Effector memory CD8-positive, alpha-beta T cell (primary cell): ENCODE results near the gene B3GALT5.
"Not testable (repeated sequence)": the region's sequence is repeated elsewhere in the genome, so short reads cannot be mapped to it uniquely, and the experiment has no call there.

Source experiments
- ATAC-seq: fragments of 150-1000 bp; cut with Tn5 transposase; replicated peaks from 2 replicates; pipeline ENCODE4 v1.10.0; 2021; ENCODE audit warnings: mild to moderate bottlenecking, moderate library complexity
- DNase-seq, 3 experiments: peaks; one replicate each; pipeline ENCODE4 v3.0.0; 2021
- H3K27ac Mint-ChIP-seq, 2 donors: one replicate each; pipeline ENCODE4 v1.8.0; 2022; ENCODE audit warnings: mild to moderate bottlenecking in 2 of 2, mixed read lengths in 2 of 2, moderate library complexity in 2 of 2
- H3K27me3 Mint-ChIP-seq, 2 donors: one replicate each; pipeline ENCODE4 v1.8.0; 2022; ENCODE audit warnings: mixed read lengths in 2 of 2
- H3K36me3 Mint-ChIP-seq: one replicate; pipeline ENCODE4 v1.8.0; 2022; ENCODE audit warnings: mild to moderate bottlenecking, moderate library complexity, mixed read lengths; ENCODE audit not compliant: insufficient read depth
- H3K4me1 Mint-ChIP-seq, 2 donors: one replicate each; pipeline ENCODE4 v1.8.0; 2022; ENCODE audit warnings: low read depth in 2 of 2, mixed read lengths in 2 of 2
- H3K4me3 Mint-ChIP-seq, 2 donors: one replicate each; pipeline ENCODE4 v1.8.0; 2022; ENCODE audit warnings: mild to moderate bottlenecking in 2 of 2, mixed read lengths in 2 of 2, moderate library complexity in 2 of 2
- H3K9me3 Mint-ChIP-seq, 2 donors: one replicate each; pipeline ENCODE4 v1.8.0; 2022; ENCODE audit warnings: mixed read lengths in 2 of 2

B3GALT5 gene

GRCh38 chr21:39685991-39686390 lies 73.3 kb downstream of the B3GALT5 start:
- no peak for ATAC-seq

GRCh38 chr21:39686646-39687468 lies 74.1 kb downstream of the B3GALT5 start:
- Mint-ChIP-seq H3K36me3 (no peaks in the 10 kb centered on the region), H3K9me3 (peaks cover 0 to 5% of the 10 kb centered on the region in 2 donors), H3K4me1 (no peaks in the 10 kb centered on the region), H3K27ac (no peak overlapping the region), H3K27me3 (no peaks in the 10 kb centered on the region), H3K4me3 (no peak overlapping the region)
- ATAC-seq (no peak), DNase-seq (no peak)

More at GRCh38 chr21:39685991-39686390, 73.3 kb downstream of the B3GALT5 start:
- Mint-ChIP-seq H3K4me3 (no peak overlapping the region), H3K9me3 (peaks cover 0 to 5% of the 10 kb centered on the region in 2 donors), H3K27me3 (no peaks in the 10 kb centered on the region), H3K4me1 (no peaks in the 10 kb centered on the region), H3K27ac (no peak overlapping the region), H3K36me3 (no peaks in the 10 kb centered on the region)
- DNase-seq = no peak

DNA sequence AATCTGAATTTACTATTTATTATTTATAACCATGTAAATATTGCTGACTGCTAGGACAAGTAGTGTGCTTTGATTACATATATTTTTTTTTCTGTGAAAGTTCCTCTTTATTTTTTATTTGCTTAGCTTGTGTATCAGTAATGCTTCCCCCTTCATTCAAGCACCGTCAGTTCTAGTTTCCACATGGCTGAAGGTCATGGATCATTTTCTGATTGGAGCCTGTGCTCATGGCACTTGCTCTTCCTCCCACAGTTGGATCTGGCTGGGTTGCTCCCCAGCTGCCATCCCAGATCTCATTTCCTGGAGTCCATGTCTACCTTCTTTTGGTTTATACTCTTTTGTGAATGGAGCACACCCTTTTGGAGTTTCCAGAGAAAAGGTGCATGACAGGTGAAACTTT lies 75.3 kb downstream of the B3GALT5 start:
- Mint-ChIP-seq H3K4me1 (no peaks in the 10 kb centered on the region), H3K4me3 (no peak overlapping the region), H3K27me3 (no peaks in the 10 kb centered on the region), H3K36me3 (no peaks in the 10 kb centered on the region), H3K9me3 (peaks cover 0 to 5% of the 10 kb centered on the region in 2 donors), H3K27ac (no peak overlapping the region)
- no peak for ATAC-seq
- DNase-seq = no peak

GRCh38 chr21:39689860-39690259 lies 77.1 kb downstream of the B3GALT5 start:
- H3K4me1 Mint-ChIP-seq, H3K27ac Mint-ChIP-seq, H3K27me3 Mint-ChIP-seq, H3K36me3 Mint-ChIP-seq, H3K9me3 Mint-ChIP-seq, DNase-seq, H3K4me3 Mint-ChIP-seq, ATAC-seq: not testable (repeated sequence)

GRCh38 chr21:39690454-39690853 lies 77.7 kb downstream of the B3GALT5 start:
- DNase-seq = no peak
- Mint-ChIP-seq H3K9me3 (peaks cover 0 to 5% of the 10 kb centered on the region in 2 donors), H3K36me3 (no peaks in the 10 kb centered on the region), H3K27ac (no peak overlapping the region), H3K27me3 (no peaks in the 10 kb centered on the region), H3K4me3 (no peak overlapping the region), H3K4me1 (no peaks in the 10 kb centered on the region)
- ATAC-seq = no peak

DNA sequence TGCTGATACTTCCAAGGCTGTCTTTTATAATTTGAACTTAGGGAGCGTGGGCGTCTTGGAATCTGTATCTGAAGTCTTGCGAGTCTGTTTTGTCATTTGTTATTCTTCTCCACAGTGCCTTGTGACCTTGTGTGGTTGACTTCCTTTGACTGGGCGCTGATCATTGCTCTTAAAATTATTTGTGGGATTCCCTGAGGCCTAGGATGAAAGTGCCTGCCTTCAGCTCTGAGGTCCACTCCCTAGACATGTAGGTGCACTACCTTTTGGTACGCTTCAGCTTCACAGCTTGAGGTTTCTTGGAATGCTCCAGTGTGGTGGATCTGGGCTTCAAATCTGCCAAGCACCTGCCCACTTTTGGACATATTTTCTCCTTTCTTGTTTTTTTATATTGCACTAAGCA lies 82.0 kb downstream of the B3GALT5 start:
- no peak overlapping the region for H3K27ac Mint-ChIP-seq

DNA sequence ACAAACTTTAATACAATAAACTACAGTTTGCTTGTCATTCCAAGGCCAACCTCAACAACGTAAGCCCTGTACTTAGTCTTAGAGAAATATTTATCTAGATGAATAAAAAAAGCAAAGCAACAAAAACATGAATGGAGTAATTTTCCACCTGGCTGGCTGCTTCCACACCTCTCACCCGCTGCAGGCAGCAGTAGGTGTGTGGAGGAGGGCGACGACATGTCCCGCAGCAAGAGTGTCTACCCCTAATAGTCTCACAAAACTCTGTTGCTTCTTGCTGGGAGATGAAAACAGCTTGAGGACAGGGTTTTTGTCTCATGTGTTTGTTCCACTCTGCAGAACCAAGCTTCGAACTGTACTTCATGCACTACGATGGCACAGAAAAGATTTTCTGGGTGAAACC lies 83.5 kb downstream of the B3GALT5 start:
- Mint-ChIP-seq H3K36me3 (no peaks in the 10 kb centered on the region), H3K9me3 (peaks cover 0 to 2% of the 10 kb centered on the region in 2 donors), H3K4me3 (no peak overlapping the region), H3K4me1 (no peaks in the 10 kb centered on the region), H3K27me3 (no peaks in the 10 kb centered on the region), H3K27ac (no peak overlapping the region)
- DNase-seq (no peak), ATAC-seq (no peak)

More for the DNA sequence above, 82.0 kb downstream of the B3GALT5 start:
- no peaks in the 10 kb centered on the region for H3K36me3 Mint-ChIP-seq
- H3K4me1 Mint-ChIP-seq = no peaks in the 10 kb centered on the region
- H3K27me3 Mint-ChIP-seq = no peaks in the 10 kb centered on the region
- ATAC-seq = no peak
- DNase-seq = no peak
- peaks cover 0 to 2% of the 10 kb centered on the region in 2 donors for H3K9me3 Mint-ChIP-seq
- no peak overlapping the region for H3K4me3 Mint-ChIP-seq

DNA sequence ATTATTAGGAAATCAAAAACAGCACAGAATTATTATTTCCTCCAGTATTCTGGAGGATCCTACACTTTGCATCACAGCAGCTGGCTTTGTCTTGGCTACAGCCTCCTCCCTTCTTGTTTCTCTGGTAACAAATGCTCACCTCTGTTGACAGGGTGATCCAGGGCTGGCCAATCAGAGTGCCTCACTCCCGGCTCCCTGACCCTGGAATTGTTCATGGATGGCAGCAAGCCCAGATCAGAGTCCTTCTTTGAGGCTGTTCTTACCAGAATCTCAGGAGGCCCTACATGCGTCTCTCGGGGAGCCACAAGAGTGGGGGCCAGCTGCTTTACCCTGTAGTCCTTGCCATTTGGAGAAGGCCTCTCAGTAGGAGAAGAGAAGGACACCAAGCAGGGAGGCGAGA lies 83.9 kb downstream of the B3GALT5 start:
- ATAC-seq (no peak), DNase-seq (no peak)
- Mint-ChIP-seq H3K36me3 (no peaks in the 10 kb centered on the region), H3K4me1 (no peaks in the 10 kb centered on the region), H3K4me3 (no peak overlapping the region), H3K9me3 (peaks cover 0 to 2% of the 10 kb centered on the region in 2 donors), H3K27me3 (no peaks in the 10 kb centered on the region), H3K27ac (no peak overlapping the region)

GRCh38 chr21:39700318-39700717 lies 87.6 kb downstream of the B3GALT5 start:
- Mint-ChIP-seq H3K4me3 (no peak overlapping the region), H3K27me3 (no peaks in the 10 kb centered on the region), H3K9me3 (peaks cover 0 to 1% of the 10 kb centered on the region in 2 donors), H3K4me1 (no peaks in the 10 kb centered on the region), H3K36me3 (no peaks in the 10 kb centered on the region), H3K27ac (no peak overlapping the region)
- ATAC-seq (no peak), DNase-seq (no peak)

- ATAC-seq (no peak), DNase-seq (no peak)
- Mint-ChIP-seq H3K4me1 (no peaks in the 10 kb centered on the region), H3K36me3 (no peaks in the 10 kb centered on the region), H3K27ac (no peak overlapping the region), H3K4me3 (no peak overlapping the region), H3K9me3 (peaks cover 0 to 1% of the 10 kb centered on the region in 2 donors), H3K27me3 (no peaks in the 10 kb centered on the region)
These were observed 90.8 kb downstream of the B3GALT5 start for GRCh38 chr21:39703578-39703977.

GRCh38 chr21:39705849-39706248 lies 93.1 kb downstream of the B3GALT5 start:
- Mint-ChIP-seq H3K4me3 (no peak overlapping the region), H3K36me3 (peaks cover 2% of the 10 kb centered on the region), H3K9me3 (peaks cover 0 to 1% of the 10 kb centered on the region in 2 donors), H3K27me3 (no peaks in the 10 kb centered on the region), H3K4me1 (no peaks in the 10 kb centered on the region), H3K27ac (no peak overlapping the region)
- DNase-seq (no peak), ATAC-seq (no peak)

GRCh38 chr21:39707316-39707715 lies 94.6 kb downstream of the B3GALT5 start:
- Mint-ChIP-seq H3K9me3 (peaks cover 0 to 1% of the 10 kb centered on the region in 2 donors), H3K4me3 (no peak overlapping the region), H3K36me3 (peaks cover 2% of the 10 kb centered on the region), H3K4me1 (no peaks in the 10 kb centered on the region), H3K27me3 (no peaks in the 10 kb centered on the region), H3K27ac (no peak overlapping the region)
- no peak for ATAC-seq
- DNase-seq = no peak

GRCh38 chr21:39710866-39711265 lies 98.1 kb downstream of the B3GALT5 start:
- no peak for DNase-seq
- Mint-ChIP-seq H3K9me3 (no peaks in the 10 kb centered on the region), H3K27me3 (no peaks in the 10 kb centered on the region), H3K4me1 (no peaks in the 10 kb centered on the region), H3K27ac (no peak overlapping the region), H3K4me3 (no peak overlapping the region), H3K36me3 (peaks cover 2% of the 10 kb centered on the region)
- ATAC-seq = no peak

- no peak for DNase-seq
- no peak for ATAC-seq
- H3K4me3 Mint-ChIP-seq = no peak overlapping the region
- no peak overlapping the region for H3K27ac Mint-ChIP-seq
- no peaks in the 10 kb centered on the region for H3K27me3 Mint-ChIP-seq
- peaks cover 2% of the 10 kb centered on the region for H3K36me3 Mint-ChIP-seq
- H3K9me3 Mint-ChIP-seq = no peaks in the 10 kb centered on the region
- H3K4me1 Mint-ChIP-seq = no peaks in the 10 kb centered on the region
These were observed 99.5 kb downstream of the B3GALT5 start for GRCh38 chr21:39712273-39712672.
